Activated T-cell treated with anti-CD3 and anti-CD28 coated beads for 24 hours (primary cell): Measurements from ENCODE around the gene HAP1.
"Not testable (repeated sequence)": the region's sequence is repeated elsewhere in the genome, so short reads cannot be mapped to it uniquely, and the experiment has no call there.

ENCODE experiments used
- DNase-seq: peaks from one replicate; pipeline ENCODE4 v3.0.0-alpha.2; 2020; ENCODE audit warnings: low read depth

The HAP1 gene

GRCh38 chr17:41734139-41734948, at the start of gene HAP1:
Gene HAP1, minus strand, starts transcription at chr17:41734643. Its CDS starts 9 bp downstream, at chr17:41734634.
- DNase-seq = peak; percentile 5

- DNase-seq = no peak
Measured at GRCh38 chr17:41782142-41782541, 47.7 kb upstream of the HAP1 start.

- no peak for DNase-seq
Measured at GRCh38 chr17:41781404-41782110, 47.1 kb upstream of the HAP1 start.

GRCh38 chr17:41779954-41780353, 45.5 kb upstream of the HAP1 start:
- no peak for DNase-seq

GRCh38 chr17:41777574-41778188, 43.2 kb upstream of the HAP1 start:
- DNase-seq = no peak

GRCh38 chr17:41777157-41777573, 42.7 kb upstream of the HAP1 start:
- no peak for DNase-seq

GRCh38 chr17:41776262-41776900, 41.9 kb upstream of the HAP1 start:
- not testable (repeated sequence) for DNase-seq

- no peak for DNase-seq
Measured at GRCh38 chr17:41775394-41776226, 41.2 kb upstream of the HAP1 start.

GRCh38 chr17:41773731-41774193, 39.3 kb upstream of the HAP1 start:
- DNase-seq = no peak

- no peak for DNase-seq
Measured at GRCh38 chr17:41773190-41773588, 38.7 kb upstream of the HAP1 start.

- no peak for DNase-seq
Measured at GRCh38 chr17:41772586-41773189, 38.2 kb upstream of the HAP1 start.

GRCh38 chr17:41772218-41772585, 37.8 kb upstream of the HAP1 start:
- no peak for DNase-seq

GRCh38 chr17:41771389-41772206, 37.2 kb upstream of the HAP1 start:
- DNase-seq = no peak

- DNase-seq = no peak
Measured at GRCh38 chr17:41769985-41770384, 35.5 kb upstream of the HAP1 start.

GRCh38 chr17:41769346-41769862, 35.0 kb upstream of the HAP1 start:
- DNase-seq = no peak

- DNase-seq = no peak
Measured at GRCh38 chr17:41768682-41769288, 34.3 kb upstream of the HAP1 start.

GRCh38 chr17:41767324-41768042, 33.0 kb upstream of the HAP1 start:
- no peak for DNase-seq

GRCh38 chr17:41766135-41766534, 31.7 kb upstream of the HAP1 start:
- DNase-seq = no peak

GRCh38 chr17:41763327-41763726, 28.9 kb upstream of the HAP1 start:
- DNase-seq = no peak
